ENCODE measurements around the gene DCPS.
"Not testable (repeated sequence)": the region's sequence is repeated elsewhere in the genome, so short reads cannot be mapped to it uniquely, and the experiment has no call there.

Gene DCPS

GRCh38 chr11:126290887-126291286 is 13.0 kb upstream of the DCPS start:
- no peak for DNase-seq (ENCODE audit: low read depth)

GRCh38 chr11:126293726-126294125 is 10.1 kb upstream of the DCPS start:
- DNase-seq (ENCODE audit: low read depth) = no peak

GRCh38 chr11:126297004-126297403 is 6.9 kb upstream of the DCPS start:
- DNase-seq (ENCODE audit: low read depth) = no peak

GRCh38 chr11:126304457-126305075 is 706 bp downstream of the DCPS start:
- DNase-seq (ENCODE audit: low read depth) = peak; percentile 11

GRCh38 chr11:126305699-126306098 is 1.8 kb downstream of the DCPS start:
- DNase-seq (ENCODE audit: low read depth) = no peak

GRCh38 chr11:126307706-126308105 is 3.8 kb downstream of the DCPS start:
- DNase-seq (ENCODE audit: low read depth) = peak; percentile 40

- DNase-seq (ENCODE audit: low read depth) = no peak
Measured at GRCh38 chr11:126308271-126308671, 4.4 kb downstream of the DCPS start.

- DNase-seq (ENCODE audit: low read depth) = not testable (repeated sequence)
Measured at GRCh38 chr11:126308771-126309170, 4.9 kb downstream of the DCPS start.

GRCh38 chr11:126310200-126310991 is 6.5 kb downstream of the DCPS start:
- DNase-seq (ENCODE audit: low read depth) = peak; percentile 64

- no peak for DNase-seq (ENCODE audit: low read depth)
Measured at GRCh38 chr11:126310992-126311310, 7.1 kb downstream of the DCPS start.

- DNase-seq (ENCODE audit: low read depth) = peak; percentile 50
Measured at GRCh38 chr11:126311401-126312291, 7.8 kb downstream of the DCPS start.

- DNase-seq (ENCODE audit: low read depth) = no peak
Measured at GRCh38 chr11:126312961-126313360, 9.1 kb downstream of the DCPS start.

- DNase-seq (ENCODE audit: low read depth) = no peak
Measured at GRCh38 chr11:126313826-126314225, 10.0 kb downstream of the DCPS start.

GRCh38 chr11:126317432-126317755 is 13.5 kb downstream of the DCPS start:
- DNase-seq (ENCODE audit: low read depth) = no peak

- DNase-seq (ENCODE audit: low read depth) = peak; percentile 91
Measured at GRCh38 chr11:126317756-126318573, 14.1 kb downstream of the DCPS start.

GRCh38 chr11:126318574-126319373 is 14.9 kb downstream of the DCPS start:
- peak; percentile 93 for DNase-seq (ENCODE audit: low read depth)

GRCh38 chr11:126319374-126319740 is 15.5 kb downstream of the DCPS start:
- DNase-seq (ENCODE audit: low read depth) = no peak

- no peak for DNase-seq (ENCODE audit: low read depth)
Measured at GRCh38 chr11:126322996-126323395, 19.1 kb downstream of the DCPS start.

GRCh38 chr11:126327281-126328000 is 23.6 kb downstream of the DCPS start:
- DNase-seq (ENCODE audit: low read depth) = no peak

- no peak for DNase-seq (ENCODE audit: low read depth)
Measured at GRCh38 chr11:126328001-126328390, 24.1 kb downstream of the DCPS start.

- no peak for DNase-seq (ENCODE audit: low read depth)
Measured at GRCh38 chr11:126328444-126328843, 24.6 kb downstream of the DCPS start.

All from fibroblast of gingiva (primary cell).